ENCODE results near the gene CYTH3.
"Not testable (repeated sequence)": the region's sequence is repeated elsewhere in the genome, so short reads cannot be mapped to it uniquely, and the experiment has no call there.

Gene CYTH3, protein sequence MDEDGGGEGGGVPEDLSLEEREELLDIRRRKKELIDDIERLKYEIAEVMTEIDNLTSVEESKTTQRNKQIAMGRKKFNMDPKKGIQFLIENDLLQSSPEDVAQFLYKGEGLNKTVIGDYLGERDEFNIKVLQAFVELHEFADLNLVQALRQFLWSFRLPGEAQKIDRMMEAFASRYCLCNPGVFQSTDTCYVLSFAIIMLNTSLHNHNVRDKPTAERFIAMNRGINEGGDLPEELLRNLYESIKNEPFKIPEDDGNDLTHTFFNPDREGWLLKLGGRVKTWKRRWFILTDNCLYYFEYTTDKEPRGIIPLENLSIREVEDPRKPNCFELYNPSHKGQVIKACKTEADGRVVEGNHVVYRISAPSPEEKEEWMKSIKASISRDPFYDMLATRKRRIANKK

DNA sequence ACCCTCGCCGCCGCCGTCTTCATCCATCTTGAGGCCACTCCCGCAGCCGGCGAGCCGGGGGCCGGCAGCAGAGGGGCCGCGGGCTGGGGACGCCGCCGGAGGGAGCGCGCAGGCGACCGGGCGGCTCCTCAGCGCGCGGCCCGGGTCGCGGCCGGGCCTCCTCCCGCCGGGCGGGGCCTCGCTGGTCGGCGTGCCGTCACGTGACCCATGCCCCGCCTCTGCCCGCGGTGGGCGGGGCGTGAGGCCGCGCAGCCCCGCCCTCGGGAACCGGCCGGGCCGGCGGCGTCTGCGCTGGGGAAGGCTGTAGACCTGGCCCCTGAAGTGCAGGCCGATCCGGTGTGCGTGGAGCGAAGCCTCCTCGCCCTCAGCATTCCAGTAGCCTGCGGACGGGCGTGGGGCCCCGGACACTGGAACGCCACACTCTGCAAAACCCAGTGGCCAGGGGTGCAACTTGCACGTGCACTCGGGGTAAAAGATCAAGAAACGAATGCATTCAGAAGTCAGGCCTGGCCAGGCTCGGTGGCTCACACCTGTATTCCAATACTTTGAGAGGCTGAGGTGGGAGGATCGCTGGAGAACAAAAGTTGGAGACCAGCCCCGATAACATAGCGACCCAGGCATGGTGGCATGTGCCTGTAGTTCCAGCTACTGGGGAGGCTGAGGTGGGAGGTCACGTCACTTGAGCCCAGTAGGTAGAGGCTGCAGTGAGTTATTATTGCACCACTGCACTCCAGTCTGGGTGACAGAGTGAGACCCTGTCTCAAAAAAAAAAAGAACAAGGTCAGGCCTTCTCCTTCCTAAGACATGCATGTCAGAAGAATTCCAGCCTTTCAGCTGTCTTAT lies at the start of gene CYTH3:
CYTH3 (minus strand) TSS at position 144 of the 843 bp plus-strand sequence; CDS start at position 27, 117 bp downstream.
- in situ Hi-C loops (cut with MboI; ENCODE audit: low sequenced_read_pairs): no loop called here
- Histone ChIP-seq H3K9me3 (no peaks in the 10 kb centered on the region), H3K4me3 (peak within 1 kb of the TSS; percentile 69), H3K27me3 (ENCODE audit: low read depth) (no peaks in the 10 kb centered on the region), H3K36me3 (replicated peaks) (no peaks in the 10 kb centered on the region), H3K4me1 (peaks cover 27% of the 10 kb centered on the region)
- DNase-seq (ENCODE audit: low spot score in 2 of 2): peak; percentile 63 to 81

DNA sequence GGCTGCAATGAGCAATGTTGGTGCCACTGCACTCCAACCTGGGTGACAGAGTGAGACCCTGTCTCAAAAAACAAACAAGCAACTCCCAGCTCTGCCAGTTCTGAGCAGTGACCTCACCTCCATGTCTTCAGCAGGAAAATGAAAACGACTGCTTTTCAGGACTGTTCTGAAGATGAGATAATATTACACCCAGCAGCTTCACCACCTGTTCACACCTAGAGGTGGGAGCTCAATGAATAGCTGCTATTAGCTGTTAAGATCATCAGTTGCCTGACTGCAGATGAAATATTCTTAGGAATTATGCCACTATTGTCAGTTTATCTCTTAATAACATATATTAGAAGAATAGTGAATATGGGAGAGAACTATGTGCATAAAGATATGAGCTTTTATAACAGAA lies 48.4 kb upstream of the CYTH3 start:
- no peak for DNase-seq (ENCODE audit: low spot score in 2 of 2)
- Histone ChIP-seq H3K4me3 (no peak overlapping the region), H3K27me3 (ENCODE audit: low read depth) (no peaks in the 10 kb centered on the region), H3K4me1 (peaks cover 7% of the 10 kb centered on the region), H3K36me3 (replicated peaks) (no peaks in the 10 kb centered on the region), H3K9me3 (no peaks in the 10 kb centered on the region)
- in situ Hi-C loops (cut with MboI; ENCODE audit: low sequenced_read_pairs): no loop called here

DNA sequence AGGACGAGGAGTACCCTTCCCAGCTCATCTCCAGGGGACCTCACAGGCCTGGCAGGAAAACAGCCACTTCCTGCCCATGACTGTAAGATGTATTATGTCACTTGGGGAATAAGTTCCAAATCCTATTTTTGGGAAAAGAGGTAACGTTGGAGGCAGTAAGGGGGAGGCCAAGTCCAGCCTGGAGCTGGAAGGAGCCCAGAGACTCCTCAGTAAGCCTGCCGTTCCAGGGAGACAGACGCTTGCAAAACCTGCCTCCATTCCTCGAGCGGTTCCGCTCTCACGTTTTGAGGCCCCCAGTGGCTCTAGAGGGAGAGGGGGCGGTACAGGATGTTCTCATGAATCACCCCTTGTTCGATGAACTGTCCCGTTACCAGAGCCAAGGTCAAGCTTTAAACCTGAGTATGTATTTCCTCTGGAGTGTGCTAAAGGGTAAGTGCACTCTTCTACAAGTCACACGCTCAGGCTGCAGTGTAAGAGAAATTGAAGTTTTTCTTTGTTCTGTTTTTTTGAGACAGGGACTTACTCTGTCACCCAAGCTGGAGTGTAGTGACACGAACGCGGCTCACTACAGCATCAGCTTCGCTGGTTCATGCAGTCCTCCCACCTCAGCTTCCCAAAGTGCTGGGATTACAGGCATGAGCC lies 45.5 kb upstream of the CYTH3 start:
- Histone ChIP-seq H3K9me3 (no peaks in the 10 kb centered on the region), H3K36me3 (replicated peaks) (no peaks in the 10 kb centered on the region), H3K4me1 (no peaks in the 10 kb centered on the region; the same call in 1 of the 2 replicates), H3K27me3 (ENCODE audit: low read depth) (no peaks in the 10 kb centered on the region), H3K4me3 (no peak overlapping the region)
- in situ Hi-C loops (cut with MboI; ENCODE audit: low sequenced_read_pairs): no loop called here
- DNase-seq (ENCODE audit: low spot score in 2 of 2): no peak

DNA sequence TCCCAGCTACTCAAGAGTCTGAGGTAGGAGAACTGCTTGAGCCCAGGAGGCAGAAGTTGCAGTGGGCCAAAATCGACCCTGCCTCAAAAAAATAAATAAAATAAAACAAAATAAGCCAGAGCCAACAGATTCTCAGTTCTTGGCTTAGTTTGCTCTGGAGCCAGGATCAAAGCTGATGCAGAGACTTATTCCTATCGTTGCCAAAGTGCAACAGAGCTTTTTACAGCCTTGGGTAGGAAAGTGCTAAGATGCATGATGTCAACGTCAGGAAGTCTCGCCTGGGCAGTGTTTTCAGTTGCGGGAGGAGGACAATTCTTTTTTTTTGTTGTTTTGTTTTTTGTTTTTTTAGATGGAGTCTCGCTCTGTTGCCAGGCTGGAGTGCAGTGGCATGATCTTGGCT lies 43.8 kb upstream of the CYTH3 start:
- in situ Hi-C loops (cut with MboI; ENCODE audit: low sequenced_read_pairs): no loop called here
- Histone ChIP-seq H3K4me3 (no peak overlapping the region), H3K4me1 (no peaks in the 10 kb centered on the region)

DNA sequence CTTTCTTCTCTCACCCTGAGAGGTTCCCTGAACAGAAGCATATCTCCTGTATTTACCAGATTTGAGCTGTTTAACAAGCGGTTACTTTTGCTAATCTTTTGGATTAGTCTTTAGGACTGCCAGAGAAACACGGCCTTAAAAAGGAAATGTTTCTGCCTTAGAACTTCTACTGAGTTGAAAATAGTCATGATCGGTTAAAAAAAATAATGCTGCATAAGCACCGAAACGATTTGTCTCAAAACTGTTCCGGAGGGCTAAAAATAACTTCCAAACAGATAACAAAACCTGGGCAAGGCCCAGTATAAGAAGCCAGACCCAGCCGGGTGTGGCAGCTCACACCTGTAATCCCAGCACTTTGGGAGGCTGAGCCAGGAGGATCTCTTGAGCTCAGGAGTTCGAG lies 43.3 kb upstream of the CYTH3 start:
- H3K4me1 ChIP-seq: no peaks in the 10 kb centered on the region
- in situ Hi-C loops (cut with MboI; ENCODE audit: low sequenced_read_pairs): no loop called here
- DNase-seq (ENCODE audit: low spot score in 2 of 2): no peak
- H3K4me3 ChIP-seq: no peak overlapping the region
- no peaks in the 10 kb centered on the region for H3K9me3 ChIP-seq
- H3K27me3 ChIP-seq (ENCODE audit: low read depth): no peaks in the 10 kb centered on the region
- no peaks in the 10 kb centered on the region for H3K36me3 ChIP-seq (replicated peaks)

More for the DNA sequence above, 43.8 kb upstream of the CYTH3 start:
- Histone ChIP-seq H3K27me3 (ENCODE audit: low read depth) (no peaks in the 10 kb centered on the region), H3K36me3 (replicated peaks) (no peaks in the 10 kb centered on the region), H3K9me3 (no peaks in the 10 kb centered on the region)
- DNase-seq (ENCODE audit: low spot score in 2 of 2): no peak

DNA sequence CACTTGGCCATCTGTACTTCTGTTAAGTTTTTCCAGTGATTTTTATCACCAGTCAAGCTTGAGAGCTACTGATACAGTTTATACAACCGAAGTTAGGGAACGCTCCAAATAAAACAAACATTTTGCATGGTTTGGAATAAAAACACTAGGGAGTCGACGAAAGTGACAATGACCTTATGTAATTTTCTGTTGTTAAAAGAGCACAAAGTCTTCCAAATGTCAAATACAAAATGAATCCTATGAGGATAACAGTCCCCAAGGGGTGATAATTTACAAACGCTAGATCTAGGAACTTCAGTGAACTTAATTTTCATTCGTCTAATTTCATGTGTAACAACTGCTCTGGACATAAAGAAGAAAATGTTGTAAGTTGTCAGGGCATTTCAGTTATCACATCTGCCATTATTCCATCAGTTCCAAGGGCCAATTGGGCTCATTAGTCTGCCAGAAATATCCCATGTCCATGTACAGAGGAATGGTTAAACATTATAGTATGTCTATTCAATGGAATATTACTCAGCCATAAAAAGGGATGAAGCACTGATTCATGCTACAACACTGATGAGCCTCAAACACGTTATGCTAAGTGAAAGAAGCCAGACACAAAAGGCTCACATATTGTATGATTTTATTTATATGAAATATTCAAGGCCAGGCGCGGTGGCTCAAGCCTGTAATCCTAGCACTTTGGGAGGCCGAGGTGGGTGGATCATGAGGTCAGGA lies 38.0 kb upstream of the CYTH3 start:
- no peaks in the 10 kb centered on the region for H3K27me3 ChIP-seq (ENCODE audit: low read depth)
- in situ Hi-C loops (cut with MboI; ENCODE audit: low sequenced_read_pairs): no loop called here
- H3K9me3 ChIP-seq: no peaks in the 10 kb centered on the region
- H3K36me3 ChIP-seq (replicated peaks): no peaks in the 10 kb centered on the region
- DNase-seq (ENCODE audit: low spot score in 2 of 2): no peak
- peaks cover 3% of the 10 kb centered on the region; the same call in 1 of the 2 replicates for H3K4me1 ChIP-seq
- no peak overlapping the region for H3K4me3 ChIP-seq

DNA sequence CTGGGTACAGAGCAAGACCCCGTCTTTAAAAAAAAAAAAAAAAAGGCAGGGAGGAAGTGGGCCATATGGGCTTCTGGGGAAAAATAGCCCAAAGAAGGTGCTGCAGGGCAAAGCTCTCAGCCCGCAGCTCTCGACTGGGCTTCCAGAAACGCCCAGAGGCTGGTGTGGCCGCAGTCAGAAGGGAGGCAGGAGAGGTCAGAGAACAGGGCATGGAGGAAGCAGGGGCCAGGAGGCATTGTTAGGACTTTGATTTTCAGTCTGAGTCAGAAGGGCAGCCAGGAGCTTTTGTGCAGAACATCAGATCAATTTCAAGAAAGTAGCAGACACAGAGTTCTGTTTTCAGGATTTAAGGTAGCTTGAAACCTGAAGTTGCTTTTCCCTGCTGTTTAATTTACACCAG lies 35.3 kb upstream of the CYTH3 start:
- Histone ChIP-seq H3K27me3 (ENCODE audit: low read depth) (no peaks in the 10 kb centered on the region), H3K36me3 (replicated peaks) (no peaks in the 10 kb centered on the region), H3K9me3 (no peaks in the 10 kb centered on the region), H3K4me3 (no peak overlapping the region), H3K4me1 (peaks cover 3% of the 10 kb centered on the region; the same call in 1 of the 2 replicates)
- DNase-seq (ENCODE audit: low spot score in 2 of 2): no peak
- in situ Hi-C loops (cut with MboI; ENCODE audit: low sequenced_read_pairs): no loop called here

DNA sequence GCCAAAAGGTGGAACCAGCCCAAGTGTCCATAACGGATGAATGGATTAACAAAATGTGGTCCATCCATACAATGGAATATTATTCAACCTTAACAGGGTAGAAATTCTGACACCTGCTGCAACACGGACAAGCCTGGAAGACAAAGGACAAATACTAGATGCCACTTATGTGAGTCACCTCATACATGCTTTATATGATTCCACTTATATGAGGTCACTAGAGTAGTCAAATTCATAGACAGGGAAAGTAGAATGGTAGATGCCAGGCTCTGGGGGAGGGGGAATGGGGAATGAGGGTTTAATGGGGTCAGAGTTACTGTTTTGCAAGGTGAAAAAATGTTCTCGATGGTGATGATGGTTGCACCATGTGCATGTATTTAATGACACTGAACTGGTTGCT lies 34.0 kb upstream of the CYTH3 start:
- no peaks in the 10 kb centered on the region for H3K27me3 ChIP-seq (ENCODE audit: low read depth)
- no peak overlapping the region for H3K4me3 ChIP-seq
- DNase-seq (ENCODE audit: low spot score in 2 of 2): no peak
- no peaks in the 10 kb centered on the region for H3K36me3 ChIP-seq (replicated peaks)
- H3K9me3 ChIP-seq: no peaks in the 10 kb centered on the region
- H3K4me1 ChIP-seq: peaks cover 3% of the 10 kb centered on the region; the same call in 1 of the 2 replicates
- in situ Hi-C loops (cut with MboI; ENCODE audit: low sequenced_read_pairs): no loop called here

DNA sequence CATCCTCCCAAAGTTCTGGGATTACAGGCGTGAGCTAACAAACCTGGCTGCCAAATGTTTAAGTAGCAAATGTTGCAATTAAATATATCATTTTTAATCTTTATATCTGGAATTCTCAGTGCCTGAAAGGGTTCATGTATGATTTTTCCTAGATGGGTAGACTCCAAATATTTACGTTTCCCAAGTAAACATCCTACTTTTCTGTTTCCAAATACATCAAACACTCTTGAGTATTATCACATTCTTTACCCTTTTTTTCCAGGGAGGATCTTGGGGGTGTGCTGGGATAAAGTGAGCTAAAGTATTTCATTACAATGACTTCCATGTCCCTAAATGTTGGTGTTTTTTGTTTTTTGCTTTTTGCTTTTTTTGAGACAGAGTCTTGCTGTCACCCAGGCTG lies 32.9 kb upstream of the CYTH3 start:
- H3K36me3 ChIP-seq (replicated peaks): no peaks in the 10 kb centered on the region
- no peak overlapping the region for H3K4me3 ChIP-seq
- no peaks in the 10 kb centered on the region for H3K9me3 ChIP-seq
- in situ Hi-C loops (cut with MboI; ENCODE audit: low sequenced_read_pairs): no loop called here
- no peaks in the 10 kb centered on the region for H3K27me3 ChIP-seq (ENCODE audit: low read depth)
- DNase-seq (ENCODE audit: low spot score in 2 of 2): no peak
- H3K4me1 ChIP-seq: peaks cover 3% of the 10 kb centered on the region; the same call in 1 of the 2 replicates

DNA sequence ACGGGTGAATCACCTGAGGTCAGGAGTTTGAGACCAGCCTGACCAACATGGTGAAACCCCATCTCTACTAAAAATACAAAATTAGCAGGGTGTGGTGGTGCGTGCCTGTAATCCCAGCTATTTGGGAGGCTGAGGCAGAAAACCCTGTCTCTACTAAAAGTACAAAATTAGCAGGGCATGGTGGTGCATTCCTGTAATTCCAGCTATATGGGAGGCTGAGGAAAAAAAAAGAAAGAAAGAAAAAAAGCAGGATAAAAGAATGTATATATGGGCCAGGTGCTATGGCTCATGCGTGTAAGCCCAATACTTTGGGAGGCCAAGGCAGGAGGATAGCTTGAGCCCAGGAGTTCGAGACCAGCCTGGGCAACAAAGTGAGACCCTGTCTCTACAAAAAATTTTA lies 29.0 kb upstream of the CYTH3 start:
- in situ Hi-C loops (cut with MboI; ENCODE audit: low sequenced_read_pairs); DNase-seq (ENCODE audit: low spot score in 2 of 2); H3K4me1 ChIP-seq: not testable (repeated sequence)

DNA sequence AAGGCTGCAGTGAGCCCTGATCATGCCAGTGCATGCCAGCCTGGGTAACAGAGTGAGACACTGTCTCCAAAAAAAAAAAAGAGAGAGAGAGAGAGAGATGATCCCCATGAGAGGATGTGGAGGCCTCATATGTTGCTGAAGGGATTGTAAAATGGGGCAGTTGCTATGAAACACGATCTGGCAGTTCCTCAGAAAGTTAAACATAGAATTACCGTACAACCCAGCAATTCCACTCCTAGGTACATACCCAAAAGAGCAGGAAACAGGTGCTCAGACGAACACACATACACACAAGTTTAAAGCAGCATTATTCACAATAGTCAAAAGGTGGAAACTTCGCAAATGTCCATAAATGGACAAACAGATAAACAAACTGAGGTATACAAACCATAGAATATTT lies 27.4 kb upstream of the CYTH3 start:
- Histone ChIP-seq H3K36me3 (replicated peaks) (no peaks in the 10 kb centered on the region), H3K27me3 (ENCODE audit: low read depth) (no peaks in the 10 kb centered on the region), H3K4me1 (no peaks in the 10 kb centered on the region), H3K4me3 (no peak overlapping the region), H3K9me3 (no peaks in the 10 kb centered on the region)
- DNase-seq (ENCODE audit: low spot score in 2 of 2): no peak
- in situ Hi-C loops (cut with MboI; ENCODE audit: low sequenced_read_pairs): no loop called here

More for the DNA sequence above, 29.0 kb upstream of the CYTH3 start:
- not testable (repeated sequence) for H3K27me3 ChIP-seq (ENCODE audit: low read depth); H3K9me3 ChIP-seq; H3K4me3 ChIP-seq; H3K36me3 ChIP-seq (replicated peaks)

DNA sequence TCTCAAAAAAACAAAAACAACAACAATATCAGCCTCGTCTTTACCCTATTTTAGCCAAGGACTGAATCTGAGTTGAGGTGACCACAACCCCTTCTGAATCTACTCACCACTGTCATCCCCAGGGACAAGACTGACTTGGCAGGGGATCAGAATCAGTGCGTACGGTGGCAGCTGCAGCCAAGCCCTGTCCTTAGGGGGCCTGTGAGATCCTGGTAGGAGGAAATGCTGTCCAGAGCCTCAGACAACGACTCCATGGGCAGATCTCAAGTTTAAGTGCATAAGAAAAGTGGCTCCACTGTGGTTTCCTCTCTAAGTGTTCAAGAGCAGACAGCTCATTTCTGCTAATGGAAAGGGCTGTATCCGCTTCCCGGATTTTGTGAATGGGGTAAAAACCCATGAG lies 22.4 kb upstream of the CYTH3 start:
- no peaks in the 10 kb centered on the region for H3K9me3 ChIP-seq

DNA sequence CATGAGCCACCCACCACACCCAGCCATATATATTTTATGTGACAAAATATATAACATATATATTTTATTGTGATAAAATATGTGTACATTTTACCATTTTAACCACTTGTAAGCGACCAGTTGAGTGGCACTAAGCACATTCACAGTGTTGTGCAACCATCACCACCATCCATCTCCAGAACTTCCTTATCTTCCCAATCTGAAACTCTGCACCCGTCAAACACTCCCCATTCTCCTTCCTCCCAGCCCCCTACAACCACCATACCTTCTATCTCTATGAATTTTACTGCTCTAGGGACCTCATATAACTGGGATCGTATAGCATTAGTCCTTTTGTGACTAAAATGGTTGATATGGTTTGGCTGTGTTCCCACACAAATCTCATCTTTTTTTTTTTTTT lies 20.8 kb upstream of the CYTH3 start:
- no peaks in the 10 kb centered on the region for H3K36me3 ChIP-seq (replicated peaks)
- in situ Hi-C loops (cut with MboI; ENCODE audit: low sequenced_read_pairs): no loop called here
- no peaks in the 10 kb centered on the region for H3K4me1 ChIP-seq
- no peak for DNase-seq (ENCODE audit: low spot score in 2 of 2)
- H3K27me3 ChIP-seq (ENCODE audit: low read depth): no peaks in the 10 kb centered on the region
- no peaks in the 10 kb centered on the region for H3K9me3 ChIP-seq
- H3K4me3 ChIP-seq: no peak overlapping the region

More for the DNA sequence above, 22.4 kb upstream of the CYTH3 start:
- in situ Hi-C loops (cut with MboI; ENCODE audit: low sequenced_read_pairs): no loop called here
- DNase-seq (ENCODE audit: low spot score in 2 of 2): no peak
- Histone ChIP-seq H3K4me3 (no peak overlapping the region), H3K36me3 (replicated peaks) (no peaks in the 10 kb centered on the region), H3K27me3 (ENCODE audit: low read depth) (no peaks in the 10 kb centered on the region), H3K4me1 (no peaks in the 10 kb centered on the region)

Data from HAP-1 (cell line).